ENCODE data around the gene RER1. TPM values are rescaled to one million over a fixed set of nuclear protein-coding genes. Genes with fewer than 3 reads are reported as not detected.

Gene RER1
- total RNA-seq, 1 experiment from 2014 or later = 155 TPM

GRCh38 chr1:2376931-2377672 lies 14.5 kb upstream of the RER1 start:
- ChIA-PET RAD21 (ENCODE audit: low non-redundant PET in 1 of 2, low total read pairs in 2 of 2, uncharacterized antibody in 2 of 2, unreplicated experiment in 2 of 2) (no interaction called here), CTCF (interaction anchor here (7.7 kb wide), 1 partner anchor 180 kb away, joined by 271 read pairs; the partner anchor contains the start of gene FAAP20), POLR2A (interaction anchor here (1.2 kb wide), 1 partner anchor 178 kb away, joined by 3 read pairs; no protein-coding TSS in a partner anchor)
- Histone ChIP-seq H3K9me3 (ENCODE audit: control insufficient read depth in 1 of 2, insufficient read depth in 1 of 2, low read depth in 1 of 2, low read length in 2 of 2) (no peaks in the 10 kb centered on the region), H3K4me1 (ENCODE audit: control insufficient read depth in 1 of 2, insufficient read depth in 2 of 2, low read length in 2 of 2) (peaks cover 0 to 13% of the 10 kb centered on the region in 2 experiments; a peak in 1 of 4 replicates), H3K9me2 (ENCODE audit: insufficient read depth) (no peaks in the 10 kb centered on the region), H3K4me2 (ENCODE audit: low read length) (no peak overlapping the region), H3K27me3 (ENCODE audit: insufficient read depth, low read length) (no peaks in the 10 kb centered on the region), H3K36me3 (ENCODE audit: control insufficient read depth in 1 of 2, insufficient read depth in 2 of 2, low read length in 2 of 2) (no peaks in the 10 kb centered on the region), H2AFZ (ENCODE audit: low read depth, low read length, poor library complexity, severe bottlenecking) (no peak overlapping the region), H3K27ac (ENCODE audit: low read depth, low read length) (no peak overlapping the region), H3K9ac (ENCODE audit: low read length) (no peak overlapping the region), H3K79me2 (ENCODE audit: insufficient read depth, low read length) (no peaks in the 10 kb centered on the region), H3K4me3 (replicated peaks in 1 of 2; ENCODE audit: low read depth in 1 of 2, low read length in 2 of 2) (no peak overlapping the region), H4K20me1 (ENCODE audit: insufficient read depth) (no peaks in the 10 kb centered on the region)
- intact Hi-C loops (cut with micrococcal nuclease) = no loop called here
- no peak for TF ChIP-seq YY1 (IDR thresholded peaks at IDR 0.05; ENCODE audit: extremely low read depth, insufficient replicate concordance, low read depth, low read length)
- TF ChIP-seq SIN3A (IDR thresholded peaks at IDR 0.05; ENCODE audit: low read depth) = no peak
- TF ChIP-seq POLR2A (IDR thresholded peaks at IDR 0.05; ENCODE audit: borderline replicate concordance, extremely low read depth, insufficient read depth, insufficient read length) = peak; percentile 29
- no peak for TF ChIP-seq ZNF274 (IDR thresholded peaks at IDR 0.05; ENCODE audit: low read depth, low read length)
- TF ChIP-seq EZH2 (IDR thresholded peaks at IDR 0.05) = no peak
- TF ChIP-seq, protein P1, sequence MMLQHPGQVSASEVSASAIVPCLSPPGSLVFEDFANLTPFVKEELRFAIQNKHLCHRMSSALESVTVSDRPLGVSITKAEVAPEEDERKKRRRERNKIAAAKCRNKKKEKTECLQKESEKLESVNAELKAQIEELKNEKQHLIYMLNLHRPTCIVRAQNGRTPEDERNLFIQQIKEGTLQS (IDR thresholded peaks at IDR 0.05) = no peak
- no peak for TF ChIP-seq ELF1 (IDR thresholded peaks at IDR 0.05; ENCODE audit: borderline replicate concordance, low read depth)
- no peak for DNase-seq (ENCODE audit: low read depth, low spot score)
- no peak for ATAC-seq
- BruUV-seq (replicated peaks) = no TSS peak

DNA sequence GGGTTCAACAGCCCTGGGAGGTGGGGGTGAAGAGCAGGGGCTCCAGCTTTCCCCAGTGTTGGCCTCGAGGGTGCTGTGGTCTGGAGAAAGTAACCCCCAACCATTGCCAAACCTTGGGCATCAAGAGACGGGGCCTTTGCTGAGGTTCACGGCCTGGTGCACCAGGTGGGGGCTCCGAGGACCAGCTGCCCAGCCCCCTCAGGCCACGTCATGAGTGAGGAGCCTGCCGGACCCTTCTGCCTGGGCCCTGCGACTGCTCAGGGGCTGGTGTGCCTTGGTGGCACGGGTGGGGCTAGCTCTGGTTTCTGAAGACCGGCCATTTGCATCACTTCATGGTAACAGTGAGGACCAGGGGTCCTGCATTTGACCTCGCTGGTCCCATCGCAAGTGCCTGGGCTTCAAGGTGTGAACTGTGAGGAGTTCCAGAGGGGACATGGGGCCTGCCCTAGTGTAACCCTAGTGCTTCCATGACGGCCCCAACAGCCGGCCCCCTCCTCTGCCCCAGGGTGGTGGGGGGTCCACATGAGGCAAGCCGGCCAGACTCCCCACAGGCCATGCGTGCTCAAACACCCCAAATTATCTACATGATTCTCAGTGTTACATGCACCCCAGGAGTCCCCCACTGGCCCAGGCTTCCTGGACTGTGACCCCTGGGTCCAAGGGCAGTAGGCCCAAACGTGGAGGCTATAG lies 13.7 kb upstream of the RER1 start:
- RAD21 ChIA-PET (ENCODE audit: low non-redundant PET in 1 of 2, low total read pairs in 2 of 2, uncharacterized antibody in 2 of 2, unreplicated experiment in 2 of 2) = no interaction called here
- Histone ChIP-seq H3K27me3 (ENCODE audit: insufficient read depth, low read length) (no peaks in the 10 kb centered on the region), H3K4me2 (ENCODE audit: low read length) (no peak overlapping the region), H3K9me3 (ENCODE audit: control insufficient read depth in 1 of 2, insufficient read depth in 1 of 2, low read depth in 1 of 2, low read length in 2 of 2) (no peaks in the 10 kb centered on the region), H3K79me2 (ENCODE audit: insufficient read depth, low read length) (no peaks in the 10 kb centered on the region), H3K9me2 (ENCODE audit: insufficient read depth) (no peaks in the 10 kb centered on the region), H3K27ac (ENCODE audit: low read depth, low read length) (no peak overlapping the region), H3K4me3 (replicated peaks in 1 of 2; ENCODE audit: low read depth in 1 of 2, low read length in 2 of 2) (no peak overlapping the region), H3K36me3 (ENCODE audit: control insufficient read depth in 1 of 2, insufficient read depth in 2 of 2, low read length in 2 of 2) (no peaks in the 10 kb centered on the region), H3K4me1 (ENCODE audit: control insufficient read depth in 1 of 2, insufficient read depth in 2 of 2, low read length in 2 of 2) (peaks cover 0 to 10% of the 10 kb centered on the region in 2 experiments; a peak in 1 of 4 replicates), H4K20me1 (ENCODE audit: insufficient read depth) (no peaks in the 10 kb centered on the region), H3K9ac (ENCODE audit: low read length) (no peak overlapping the region), H2AFZ (ENCODE audit: low read depth, low read length, poor library complexity, severe bottlenecking) (no peak overlapping the region)
- intact Hi-C loops (cut with micrococcal nuclease) = no loop called here
- BruUV-seq (replicated peaks) = no TSS peak
- POLR2A ChIA-PET = interaction anchor here (1.2 kb wide), 1 partner anchor 178 kb away, joined by 3 read pairs; no protein-coding TSS in a partner anchor
- ATAC-seq = no peak
- CTCF ChIA-PET = interaction anchor here (7.7 kb wide), 1 partner anchor 181 kb away, joined by 271 read pairs; the partner anchor contains the start of gene FAAP20
- no peak for DNase-seq (ENCODE audit: low read depth, low spot score)
- TF ChIP-seq CTCF (IDR thresholded peaks at IDR 0.05 in 2 of 3, conservative IDR thresholded peaks at IDR 0.05 in 1 of 3; ENCODE audit: borderline replicate concordance in 1 of 3, insufficient read depth in 1 of 3, low read depth in 2 of 3, low read length in 2 of 3) = no peak
